Panc1 (cell line): ENCODE data around the gene NKRF. TPM values are rescaled to one million over a fixed set of nuclear protein-coding genes. Genes with fewer than 3 reads are reported as not detected.

ENCODE experiments used
- ATAC-seq: fragments of 200-7000 bp; cut with Tn5 transposase; 2 replicates; pipeline ENCODE4 v1.9.1; 2020; ENCODE audit warnings: mild to moderate bottlenecking, moderate library complexity
- BruUV-seq: library from RNA; stranded (reverse); fragments of 400-500 nt; replicated peaks from 2 replicates; lab custom pipeline; 2021; lab: Mats Ljungman, UMichigan
- CTCF ChIA-PET: fragments of 300-600 bp; sonication (Branson Sonifier 250); formaldehyde crosslinking; loops from one replicate; lab custom pipeline; 2022; ENCODE audit warnings: antibody characterized with exemption; lab: Charles Lee
- POLR2A ChIA-PET: fragments of 300-600 bp; sonication (Branson Sonifier 250); formaldehyde crosslinking; loops from one replicate; lab custom pipeline; 2022; ENCODE audit warnings: antibody characterized with exemption; lab: Charles Lee
- DNase-seq: peaks from one replicate; pipeline ENCODE4 v3.0.0-alpha.2; 2010; ENCODE audit warnings: low read depth, low spot score
- H3K27ac ChIP-seq: 2 replicates; pipeline ENCODE4 v1.5.1; 2011; ENCODE audit warnings: mild to moderate bottlenecking, low read length, inconsistent platforms
- H3K27me3 ChIP-seq: fragments of 200-500 bp; sonication (Bioruptor generic); 2 replicates; pipeline ENCODE4 v1.6.0; 2014; ENCODE audit warnings: low read length, inconsistent platforms; ENCODE audit not compliant: control insufficient read depth, insufficient read depth
- H3K36me3 ChIP-seq: fragments of 200-500 bp; sonication (Bioruptor generic); 2 replicates; pipeline ENCODE4 v1.5.1; 2014; ENCODE audit warnings: inconsistent platforms, mild to moderate bottlenecking, low read length, moderate library complexity; ENCODE audit not compliant: control insufficient read depth, insufficient read depth
- H3K4me1 ChIP-seq: 2 replicates; pipeline ENCODE4 v1.5.1; 2011; ENCODE audit warnings: inconsistent platforms, mild to moderate bottlenecking, low read length, moderate library complexity; ENCODE audit not compliant: control insufficient read depth, insufficient read depth
- H3K4me3 ChIP-seq, 2 experiments: 2 replicates each; pipeline ENCODE4 v1.5.1; 2011 to 2012; ENCODE audit warnings: low read depth in 2 of 2, low read length in 2 of 2, mild to moderate bottlenecking in 2 of 2, inconsistent platforms in 1 of 2, moderate library complexity in 1 of 2
- H3K9me3 ChIP-seq: fragments of 200-500 bp; sonication (Bioruptor generic); 2 replicates; pipeline ENCODE4 v1.5.1; 2014; ENCODE audit warnings: low read depth, mild to moderate bottlenecking, inconsistent platforms, low read length, moderate library complexity; ENCODE audit not compliant: control insufficient read depth, insufficient read depth
- CTCF ChIP-seq: fragments of 450-650 bp; IDR thresholded peaks from 2 replicates; pipeline ENCODE4 v1.5.1; 2017; ENCODE audit warnings: mild to moderate bottlenecking
- POLR2AphosphoS5 ChIP-seq: IDR thresholded peaks from 2 replicates; pipeline ENCODE4 v1.6.1; 2012; ENCODE audit warnings: mild to moderate bottlenecking, low read depth, low read length, moderate library complexity
- SIN3A ChIP-seq: IDR thresholded peaks from 2 replicates; pipeline ENCODE4 v1.6.1; 2012; ENCODE audit warnings: low read depth, mild to moderate bottlenecking, low read length, moderate library complexity, borderline replicate concordance; ENCODE audit not compliant: insufficient read depth
- TCF7L2 ChIP-seq: IDR thresholded peaks from 2 replicates; pipeline ENCODE4 v1.6.1; 2011; ENCODE audit warnings: mild to moderate bottlenecking, low read depth, low read length, inconsistent platforms
- in situ Hi-C: cut with HindIII; loops from 2 replicates; pipeline ENCODE4 v1.10.0; 2016; ENCODE audit warnings: low sequenced_read_pairs, low pct_unique_long_range_greater_than_20kb
- intact Hi-C: fragments of 100-400 bp; cut with micrococcal nuclease; formaldehyde crosslinking; loops from one replicate; pipeline ENCODE4 v1.10.0; 2022; ENCODE audit not compliant: unreplicated experiment
- total RNA-seq: library from RNA; stranded (reverse); gene quantifications from one replicate; pipeline ENCODE4 v1.2.1, GENCODE V29; 2021; ENCODE audit not compliant: unreplicated experiment
- TF ChIP-seq, protein P1 (sequence below), 2 experiments: IDR thresholded peaks; 2 replicates each; pipeline ENCODE4 v1.6.1; 2011 to 2012; ENCODE audit warnings: low read depth in 2 of 2, control low read depth in 1 of 2, low read length in 1 of 2, mild to moderate bottlenecking in 1 of 2, moderate library complexity in 1 of 2; ENCODE audit not compliant: insufficient read depth in 1 of 2

The NKRF gene
- total RNA-seq, 1 experiment from 2014 or later, result 25.5 TPM

DNA sequence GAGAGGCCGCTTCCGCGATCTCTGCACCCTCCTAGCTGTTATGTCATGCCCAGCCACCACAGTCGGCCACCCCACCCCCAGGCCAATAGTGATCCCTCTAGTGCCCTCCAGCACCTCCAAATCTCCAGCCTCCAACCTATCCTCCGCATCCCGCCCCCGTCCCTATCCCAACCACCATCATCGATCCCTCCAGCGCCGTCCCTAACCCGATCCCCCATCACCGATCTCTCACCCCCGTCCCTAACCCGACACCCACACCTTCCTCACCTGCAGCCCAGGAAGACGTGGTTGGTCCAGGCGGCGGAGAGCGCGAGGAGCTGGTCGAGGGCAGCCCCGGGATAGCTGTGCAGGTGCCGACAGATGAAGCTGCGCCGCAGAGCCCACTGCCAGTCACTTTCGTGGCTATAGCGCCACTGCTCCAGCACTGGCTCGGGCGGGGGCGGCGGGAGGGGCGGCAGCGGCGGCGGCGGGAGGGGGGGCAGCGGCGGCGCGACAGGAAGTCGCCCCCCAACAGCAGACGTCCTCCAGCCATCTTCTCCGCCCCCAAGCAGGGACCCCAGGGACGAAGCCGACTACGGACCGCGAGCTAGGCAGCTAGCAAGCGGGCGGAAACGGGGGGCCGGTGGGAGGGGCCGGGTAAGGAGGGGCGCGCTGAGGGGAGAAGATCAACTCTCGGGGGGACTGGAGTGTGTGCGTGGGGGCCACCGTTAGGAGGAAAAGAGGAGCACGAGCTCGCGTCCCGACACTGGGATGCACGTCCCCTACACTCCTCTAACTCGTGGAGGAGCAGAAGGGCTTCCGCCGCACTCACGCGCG lies 552 bp downstream of the NKRF start:
- peak overlapping the region; percentile 85 for H3K27ac ChIP-seq
- in situ Hi-C loops, result no loop called here
- ATAC-seq (peak; percentile 71), DNase-seq (no peak)
- peak overlapping the region; percentile 73 to 86 for H3K4me3 ChIP-seq
- TF ChIP-seq CTCF, result no peak
- no peak for TF ChIP-seq TCF7L2
- no peak for TF ChIP-seq SIN3A
- TF ChIP-seq, protein P1, sequence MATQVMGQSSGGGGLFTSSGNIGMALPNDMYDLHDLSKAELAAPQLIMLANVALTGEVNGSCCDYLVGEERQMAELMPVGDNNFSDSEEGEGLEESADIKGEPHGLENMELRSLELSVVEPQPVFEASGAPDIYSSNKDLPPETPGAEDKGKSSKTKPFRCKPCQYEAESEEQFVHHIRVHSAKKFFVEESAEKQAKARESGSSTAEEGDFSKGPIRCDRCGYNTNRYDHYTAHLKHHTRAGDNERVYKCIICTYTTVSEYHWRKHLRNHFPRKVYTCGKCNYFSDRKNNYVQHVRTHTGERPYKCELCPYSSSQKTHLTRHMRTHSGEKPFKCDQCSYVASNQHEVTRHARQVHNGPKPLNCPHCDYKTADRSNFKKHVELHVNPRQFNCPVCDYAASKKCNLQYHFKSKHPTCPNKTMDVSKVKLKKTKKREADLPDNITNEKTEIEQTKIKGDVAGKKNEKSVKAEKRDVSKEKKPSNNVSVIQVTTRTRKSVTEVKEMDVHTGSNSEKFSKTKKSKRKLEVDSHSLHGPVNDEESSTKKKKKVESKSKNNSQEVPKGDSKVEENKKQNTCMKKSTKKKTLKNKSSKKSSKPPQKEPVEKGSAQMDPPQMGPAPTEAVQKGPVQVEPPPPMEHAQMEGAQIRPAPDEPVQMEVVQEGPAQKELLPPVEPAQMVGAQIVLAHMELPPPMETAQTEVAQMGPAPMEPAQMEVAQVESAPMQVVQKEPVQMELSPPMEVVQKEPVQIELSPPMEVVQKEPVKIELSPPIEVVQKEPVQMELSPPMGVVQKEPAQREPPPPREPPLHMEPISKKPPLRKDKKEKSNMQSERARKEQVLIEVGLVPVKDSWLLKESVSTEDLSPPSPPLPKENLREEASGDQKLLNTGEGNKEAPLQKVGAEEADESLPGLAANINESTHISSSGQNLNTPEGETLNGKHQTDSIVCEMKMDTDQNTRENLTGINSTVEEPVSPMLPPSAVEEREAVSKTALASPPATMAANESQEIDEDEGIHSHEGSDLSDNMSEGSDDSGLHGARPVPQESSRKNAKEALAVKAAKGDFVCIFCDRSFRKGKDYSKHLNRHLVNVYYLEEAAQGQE (IDR thresholded peaks at IDR 0.05; ENCODE audit: insufficient read depth in 1 of 2, low read depth in 2 of 2, low read length in 1 of 2), result no peak
- no peak for TF ChIP-seq POLR2AphosphoS5
- POLR2A ChIA-PET, result interaction anchor here (0.6 to 0.7 kb wide), 3 partner anchors 10 to 87 kb away, joined by 3 to 16 read pairs (median 3); partner anchors contain the start of gene SEPTIN6
- intact Hi-C loops, result no loop called here
- peaks cover 4% of the 10 kb centered on the region for H3K4me1 ChIP-seq
- H3K9me3 ChIP-seq, result no peaks in the 10 kb centered on the region
- CTCF ChIA-PET, result interaction anchor here (0.5 to 0.7 kb wide), 2 partner anchors 179 to 1623 kb away, joined by 3 to 4 read pairs; no protein-coding TSS in a partner anchor
- H3K36me3 ChIP-seq, result no peaks in the 10 kb centered on the region; the same call in none of the 2 replicates
- BruUV-seq, result no TSS peak
- no peaks in the 10 kb centered on the region for H3K27me3 ChIP-seq

GRCh38 chrX:119604766-119605463 lies 1.3 kb downstream of the NKRF start:
- POLR2A ChIA-PET, result interaction anchor here (0.7 kb wide), 1 partner anchor 84 kb away, joined by 6 read pairs; no protein-coding TSS in a partner anchor
- no peak for ATAC-seq
- in situ Hi-C loops, result no loop called here

More at GRCh38 chrX:119604766-119605463, 1.3 kb downstream of the NKRF start:
- DNase-seq, result no peak
- Histone ChIP-seq H3K4me1 (peaks cover 4% of the 10 kb centered on the region), H3K9me3 (no peaks in the 10 kb centered on the region), H3K27me3 (no peaks in the 10 kb centered on the region), H3K27ac (peak overlapping the region; percentile 73), H3K36me3 (no peaks in the 10 kb centered on the region; the same call in none of the 2 replicates), H3K4me3 (peak overlapping the region; percentile 73 to 86)
- CTCF ChIA-PET, result interaction anchor here (0.7 kb wide), 1 partner anchor 180 kb away, joined by 3 read pairs; no protein-coding TSS in a partner anchor
- TF ChIP-seq, protein P1 (IDR thresholded peaks at IDR 0.05; ENCODE audit: insufficient read depth in 1 of 2, low read depth in 2 of 2, low read length in 1 of 2), result no peak
- TF ChIP-seq TCF7L2 (no peak), SIN3A (no peak), POLR2AphosphoS5 (no peak), CTCF (no peak)
- no TSS peak for BruUV-seq
- intact Hi-C loops, result no loop called here
